Measurements from ENCODE around the gene ELF4.

GRCh38 chrX:130075777-130076176, 34.5 kb downstream of the ELF4 start:
- TF ChIP-seq EZH2phosphoT487 (IDR thresholded peaks at IDR 0.05; ENCODE audit: borderline replicate concordance) = no peak
- TF ChIP-seq CTCF (conservative IDR thresholded peaks at IDR 0.05; ENCODE audit: low read length) = no peak
